ENCODE data around the gene NUDT1. TPM values are rescaled to one million over a fixed set of nuclear protein-coding genes. Genes with fewer than 3 reads are reported as not detected.
A peak's percentile ranks its signal among the peaks of the same experiment; 100 is the strongest.

NUDT1 gene
- total RNA-seq, 1 experiment from 2014 or later = 84.7 TPM

GRCh38 chr7:2201128-2201527 lies 40.9 kb upstream of the NUDT1 start:
- Histone ChIP-seq H3K9ac (ENCODE audit: extremely low read depth, insufficient read length, low read length) (no peak overlapping the region), H3K4ac (ENCODE audit: low read depth, low read length) (no peak overlapping the region), H2BK20ac (ENCODE audit: low read depth, low read length, poor library complexity, severe bottlenecking) (no peak overlapping the region), H2BK120ac (ENCODE audit: low read depth, low read length, poor library complexity, severe bottlenecking) (no peak overlapping the region), H3K79me1 (ENCODE audit: insufficient read depth, low read depth, low read length, poor library complexity, severe bottlenecking) (no peaks in the 10 kb centered on the region), H3K18ac (ENCODE audit: insufficient read length, low read depth, low read length) (no peak overlapping the region), H3K23me2 (ENCODE audit: insufficient read length, low read depth, low read length, poor library complexity, severe bottlenecking) (no peaks in the 10 kb centered on the region), H3K56ac (ENCODE audit: insufficient read length, low read depth, low read length) (no peak overlapping the region), H4K8ac (replicated peaks; ENCODE audit: insufficient read length, low read depth, low read length) (no peak overlapping the region), H3K79me2 (ENCODE audit: insufficient read depth, low read length) (no peaks in the 10 kb centered on the region), H3K27ac (ENCODE audit: insufficient read length, low read depth, low read length) (no peak overlapping the region), H3K14ac (ENCODE audit: insufficient read depth, low read length) (no peak overlapping the region), H2AK5ac (ENCODE audit: insufficient read length, low read length) (no peak overlapping the region), H4K5ac (ENCODE audit: insufficient read length, low read depth, low read length) (no peak overlapping the region), H3K9me3 (ENCODE audit: control insufficient read depth, low read depth, low read length) (no peaks in the 10 kb centered on the region), H3K23ac (ENCODE audit: insufficient read length, low read depth, low read length) (no peak overlapping the region), H2BK15ac (ENCODE audit: low read depth, low read length) (no peak overlapping the region), H3T11ph (ENCODE audit: low read length) (no peak overlapping the region), H2BK12ac (ENCODE audit: insufficient read length, low read depth, low read length) (no peak overlapping the region), H3K4me1 (ENCODE audit: insufficient read depth, low read length) (no peaks in the 10 kb centered on the region), H3K4me2 (ENCODE audit: insufficient read depth, insufficient read length, low read length) (no peak overlapping the region), H2BK5ac (ENCODE audit: insufficient read length, low read length) (no peak overlapping the region), H3K27me3 (ENCODE audit: insufficient read depth, low read length) (no peaks in the 10 kb centered on the region; the same call in 1 of the 2 replicates), H2AFZ (ENCODE audit: low read length) (no peak overlapping the region), H4K20me1 (ENCODE audit: control insufficient read depth, insufficient read depth, insufficient read length) (no peaks in the 10 kb centered on the region), H4K91ac (ENCODE audit: insufficient read length, low read depth, low read length) (no peak overlapping the region)
- no CpG with 5 or more reads among the region's 10 CpGs for WGBS (ENCODE audit: extremely low coverage, insufficient read length, low lambda C conversion rate)
- TF ChIP-seq, protein P1, sequence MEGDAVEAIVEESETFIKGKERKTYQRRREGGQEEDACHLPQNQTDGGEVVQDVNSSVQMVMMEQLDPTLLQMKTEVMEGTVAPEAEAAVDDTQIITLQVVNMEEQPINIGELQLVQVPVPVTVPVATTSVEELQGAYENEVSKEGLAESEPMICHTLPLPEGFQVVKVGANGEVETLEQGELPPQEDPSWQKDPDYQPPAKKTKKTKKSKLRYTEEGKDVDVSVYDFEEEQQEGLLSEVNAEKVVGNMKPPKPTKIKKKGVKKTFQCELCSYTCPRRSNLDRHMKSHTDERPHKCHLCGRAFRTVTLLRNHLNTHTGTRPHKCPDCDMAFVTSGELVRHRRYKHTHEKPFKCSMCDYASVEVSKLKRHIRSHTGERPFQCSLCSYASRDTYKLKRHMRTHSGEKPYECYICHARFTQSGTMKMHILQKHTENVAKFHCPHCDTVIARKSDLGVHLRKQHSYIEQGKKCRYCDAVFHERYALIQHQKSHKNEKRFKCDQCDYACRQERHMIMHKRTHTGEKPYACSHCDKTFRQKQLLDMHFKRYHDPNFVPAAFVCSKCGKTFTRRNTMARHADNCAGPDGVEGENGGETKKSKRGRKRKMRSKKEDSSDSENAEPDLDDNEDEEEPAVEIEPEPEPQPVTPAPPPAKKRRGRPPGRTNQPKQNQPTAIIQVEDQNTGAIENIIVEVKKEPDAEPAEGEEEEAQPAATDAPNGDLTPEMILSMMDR (conservative IDR thresholded peaks at IDR 0.05) = no peak
- no peak for DNase-seq
- Mint-ChIP-seq H3K4me1 (no peaks in the 10 kb centered on the region), H3K9me3 (peaks cover under 1 to 3% of the 10 kb centered on the region in 2 experiments; a peak in 3 of 5 replicates), H3K27me3 (ENCODE audit: low read depth) (no peaks in the 10 kb centered on the region), H3K36me3 (ENCODE audit: insufficient read depth in 1 of 3, low read depth in 3 of 3) (peaks cover 30 to 40% (median 33%) of the 10 kb centered on the region in 3 experiments), H3K4me3 (no peak overlapping the region), H3K27ac (0 out of 7 replicates have a peak overlapping the region, but pooled peaks of 1 of the 3 experiments have one; percentile 23)
